ENCODE measurements around the gene C16orf90.

- no peak for TF ChIP-seq EZH2 (IDR thresholded peaks at IDR 0.05; ENCODE audit: insufficient read depth, low read length)
- no peak for TF ChIP-seq CTCF (IDR thresholded peaks at IDR 0.05; ENCODE audit: insufficient read depth, low read depth, low read length)
These were observed 20.6 kb upstream of the C16orf90 start for GRCh38 chr16:3515897-3516296.

Data from astrocyte (in vitro differentiated cells and primary cell).